Upper lobe of left lung (tissue), 4 donors: Measurements from ENCODE around the gene EIPR1.
"Not testable (repeated sequence)": the region's sequence is repeated elsewhere in the genome, so short reads cannot be mapped to it uniquely, and the experiment has no call there.

Experiments used
- EP300 ChIP-seq, 4 donors: sonication (generic); formaldehyde crosslinking; IDR thresholded peaks; one replicate each; pipeline ENCODE4 v1.5.1; 2017; ENCODE audit warnings: antibody characterized with exemption in 4 of 4, control low read depth in 2 of 4
- POLR2A ChIP-seq, 4 donors: fragments of 450-650 bp; IDR thresholded peaks; one replicate each; pipeline ENCODE4 v1.5.1; 2016 to 2017; ENCODE audit warnings: antibody characterized with exemption in 4 of 4, mild to moderate bottlenecking in 2 of 4
- POLR2AphosphoS5 ChIP-seq, 2 donors: sonication (generic); formaldehyde crosslinking; IDR thresholded peaks; one replicate each; pipeline ENCODE4 v1.5.1; 2017; ENCODE audit warnings: antibody characterized with exemption in 2 of 2
- TF ChIP-seq, protein P1 (sequence below), 6 experiments: fragments of 450-650 bp in 4 of 6; fragments of 200-600 bp in 2 of 6; sonication (generic) in 2 of 6; IDR thresholded peaks; one replicate each; pipeline ENCODE4 v1.5.1; 2016 to 2019; ENCODE audit warnings: antibody characterized with exemption in 6 of 6

- TF ChIP-seq, protein P1, sequence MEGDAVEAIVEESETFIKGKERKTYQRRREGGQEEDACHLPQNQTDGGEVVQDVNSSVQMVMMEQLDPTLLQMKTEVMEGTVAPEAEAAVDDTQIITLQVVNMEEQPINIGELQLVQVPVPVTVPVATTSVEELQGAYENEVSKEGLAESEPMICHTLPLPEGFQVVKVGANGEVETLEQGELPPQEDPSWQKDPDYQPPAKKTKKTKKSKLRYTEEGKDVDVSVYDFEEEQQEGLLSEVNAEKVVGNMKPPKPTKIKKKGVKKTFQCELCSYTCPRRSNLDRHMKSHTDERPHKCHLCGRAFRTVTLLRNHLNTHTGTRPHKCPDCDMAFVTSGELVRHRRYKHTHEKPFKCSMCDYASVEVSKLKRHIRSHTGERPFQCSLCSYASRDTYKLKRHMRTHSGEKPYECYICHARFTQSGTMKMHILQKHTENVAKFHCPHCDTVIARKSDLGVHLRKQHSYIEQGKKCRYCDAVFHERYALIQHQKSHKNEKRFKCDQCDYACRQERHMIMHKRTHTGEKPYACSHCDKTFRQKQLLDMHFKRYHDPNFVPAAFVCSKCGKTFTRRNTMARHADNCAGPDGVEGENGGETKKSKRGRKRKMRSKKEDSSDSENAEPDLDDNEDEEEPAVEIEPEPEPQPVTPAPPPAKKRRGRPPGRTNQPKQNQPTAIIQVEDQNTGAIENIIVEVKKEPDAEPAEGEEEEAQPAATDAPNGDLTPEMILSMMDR (IDR thresholded peaks at IDR 0.05): not testable (repeated sequence)
- TF ChIP-seq POLR2A, POLR2AphosphoS5, EP300 (IDR thresholded peaks at IDR 0.05): not testable (repeated sequence)
These were observed 93.6 kb downstream of the EIPR1 start for GRCh38 chr2:3283876-3284656.
